Mesenchymal stem cell (in vitro differentiated cells and primary cell): ENCODE measurements around the gene SCIN.

ENCODE experiments used
- DNase-seq: peaks from one replicate; pipeline ENCODE4 v3.0.0-alpha.2; 2013
- H2AFZ ChIP-seq: one replicate; pipeline ENCODE4 v1.6.1; 2013; ENCODE audit warnings: low read depth, mild to moderate bottlenecking, control low read depth, inconsistent platforms, low read length, moderate library complexity
- H2AK5ac ChIP-seq: 2 replicates; pipeline ENCODE4 v1.6.1; 2013; ENCODE audit warnings: low read length, moderate library complexity, mild to moderate bottlenecking, inconsistent platforms; ENCODE audit not compliant: severe bottlenecking
- H2BK120ac ChIP-seq: one replicate; pipeline ENCODE4 v1.6.1; 2013; ENCODE audit warnings: low read depth, mild to moderate bottlenecking, inconsistent platforms, low read length, moderate library complexity
- H2BK12ac ChIP-seq, 2 experiments: one replicate each; pipeline ENCODE4 v1.6.1; 2013; ENCODE audit warnings: inconsistent platforms in 2 of 2, low read length in 2 of 2, mild to moderate bottlenecking in 2 of 2, moderate library complexity in 2 of 2, control low read depth in 1 of 2
- H2BK15ac ChIP-seq: one replicate; pipeline ENCODE4 v1.6.1; 2013; ENCODE audit warnings: mild to moderate bottlenecking, low read depth, inconsistent platforms; ENCODE audit not compliant: poor library complexity, severe bottlenecking
- H2BK5ac ChIP-seq: 2 replicates; pipeline ENCODE4 v1.6.1; 2013; ENCODE audit warnings: low read depth, mild to moderate bottlenecking, low read length, control low read depth, inconsistent platforms; ENCODE audit not compliant: poor library complexity, severe bottlenecking
- H3K14ac ChIP-seq, 2 experiments: one replicate each; pipeline ENCODE4 v1.6.1; 2013; ENCODE audit warnings: inconsistent platforms in 2 of 2, low read length in 2 of 2, control low read depth in 1 of 2, mild to moderate bottlenecking in 1 of 2, moderate library complexity in 1 of 2
- H3K18ac ChIP-seq, 2 experiments: one replicate each; pipeline ENCODE4 v1.6.1; 2013; ENCODE audit warnings: inconsistent platforms in 2 of 2, low read length in 2 of 2, control low read depth in 1 of 2, low read depth in 1 of 2, mild to moderate bottlenecking in 1 of 2
- H3K23ac ChIP-seq, 2 experiments: one replicate each; pipeline ENCODE4 v1.6.1; 2013; ENCODE audit warnings: inconsistent platforms in 2 of 2, low read length in 2 of 2, mild to moderate bottlenecking in 2 of 2, moderate library complexity in 2 of 2, control low read depth in 1 of 2
- H3K27ac ChIP-seq: 2 replicates; pipeline ENCODE4 v1.5.1; 2013; ENCODE audit warnings: mild to moderate bottlenecking, moderate library complexity, low read length, control low read depth, inconsistent platforms; ENCODE audit not compliant: poor library complexity, severe bottlenecking
- H3K27me3 ChIP-seq, 2 experiments: 2 replicates each; pipeline versions ENCODE4 v1.6.1 to v1.7.0; 2013; ENCODE audit warnings: low read length in 2 of 2, mild to moderate bottlenecking in 2 of 2, moderate library complexity in 2 of 2, control low read depth in 1 of 2, inconsistent platforms in 1 of 2; ENCODE audit not compliant: control insufficient read depth in 1 of 2, insufficient read depth in 1 of 2
- H3K36me3 ChIP-seq, 2 experiments: 2 replicates each; pipeline versions ENCODE4 v1.6.1 to v1.7.0; 2013; ENCODE audit warnings: low read length in 2 of 2, control low read depth in 1 of 2, inconsistent platforms in 1 of 2, low read depth in 1 of 2, mild to moderate bottlenecking in 1 of 2; ENCODE audit not compliant: insufficient read depth in 2 of 2, control insufficient read depth in 1 of 2
- H3K4ac ChIP-seq, 2 experiments: one replicate each; pipeline ENCODE4 v1.6.1; 2013; ENCODE audit warnings: inconsistent platforms in 2 of 2, low read length in 2 of 2, mild to moderate bottlenecking in 2 of 2, moderate library complexity in 2 of 2, control low read depth in 1 of 2, low read depth in 1 of 2
- H3K4me1 ChIP-seq: 2 replicates; pipeline ENCODE4 v1.6.1; 2013; ENCODE audit warnings: low read depth, low read length, control low read depth; ENCODE audit not compliant: control insufficient read depth, insufficient read depth
- H3K4me2 ChIP-seq: 2 replicates; pipeline ENCODE4 v1.6.1; 2013; ENCODE audit warnings: low read length, mild to moderate bottlenecking, inconsistent platforms; ENCODE audit not compliant: poor library complexity, severe bottlenecking
- H3K4me3 ChIP-seq, 2 experiments: 2 replicates each; pipeline versions ENCODE4 v1.5.1 to v1.7.0; 2013; ENCODE audit warnings: low read length in 2 of 2, mild to moderate bottlenecking in 2 of 2, control low read depth in 1 of 2, low read depth in 1 of 2; ENCODE audit not compliant: insufficient read depth in 1 of 2
- H3K79me1 ChIP-seq: replicated peaks from 2 replicates; pipeline ENCODE4 v1.6.1; 2013; ENCODE audit warnings: mild to moderate bottlenecking, control low read depth, low read length, inconsistent platforms; ENCODE audit not compliant: poor library complexity, severe bottlenecking
- H3K9ac ChIP-seq: 2 replicates; pipeline ENCODE4 v1.7.0; 2013; ENCODE audit warnings: mild to moderate bottlenecking, low read length, moderate library complexity
- H3K9me3 ChIP-seq: 2 replicates; pipeline ENCODE4 v1.7.0; 2013; ENCODE audit warnings: mild to moderate bottlenecking, low read length; ENCODE audit not compliant: control insufficient read depth
- H4K8ac ChIP-seq: one replicate; pipeline ENCODE4 v1.6.1; 2013; ENCODE audit warnings: inconsistent platforms, mild to moderate bottlenecking, low read length, moderate library complexity
- H4K91ac ChIP-seq: one replicate; pipeline ENCODE4 v1.6.1; 2013; ENCODE audit warnings: mild to moderate bottlenecking, low read length, inconsistent platforms
- WGBS: methylation state at CpG from one replicate; pipeline ENCODE4 v1.1.7; 2013; ENCODE audit warnings: mixed read lengths; 5-methylcytosine and 5-hydroxymethylcytosine counted together

The SCIN gene

DNA sequence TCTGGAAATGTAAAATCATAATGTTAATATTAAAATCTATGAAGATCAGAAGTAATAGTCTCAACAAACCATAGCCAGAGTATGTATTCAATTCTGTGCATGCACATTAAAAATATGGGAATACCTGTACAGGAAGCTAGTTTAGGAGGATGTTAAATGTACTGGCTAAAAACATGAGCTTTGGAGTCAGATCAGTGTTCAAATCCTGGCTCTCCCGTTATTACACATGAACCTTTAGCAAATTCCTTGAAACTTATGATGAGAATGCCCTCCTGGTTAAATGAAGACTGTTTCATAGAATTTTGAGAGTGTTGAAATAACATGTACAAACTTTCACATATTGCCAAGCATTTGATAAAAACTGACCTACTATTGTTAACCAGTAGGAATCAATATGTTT, 121.5 kb downstream of the SCIN start:
- H2BK12ac ChIP-seq: no peak overlapping the region
- no peak overlapping the region for H2BK120ac ChIP-seq
- H3K4ac ChIP-seq: no peak overlapping the region
- no peak overlapping the region for H3K9ac ChIP-seq
- H3K79me1 ChIP-seq: peaks cover 3% of the 10 kb centered on the region
- DNase-seq: no peak
- H3K36me3 ChIP-seq: no peaks in the 10 kb centered on the region
- no peak overlapping the region for H2AK5ac ChIP-seq
- no peak overlapping the region for H2BK15ac ChIP-seq
- no peak overlapping the region for H3K4me3 ChIP-seq
- WGBS: 100% methylated on average over 1 of the region's 1 CpG
- no peak overlapping the region for H3K27ac ChIP-seq
- H3K27me3 ChIP-seq: no peaks in the 10 kb centered on the region
- no peak overlapping the region for H4K8ac ChIP-seq
- no peak overlapping the region for H3K18ac ChIP-seq
- no peaks in the 10 kb centered on the region for H3K9me3 ChIP-seq
- H3K23ac ChIP-seq: no peak overlapping the region
- no peak overlapping the region for H3K14ac ChIP-seq
- no peak overlapping the region for H2BK5ac ChIP-seq
- no peak overlapping the region for H4K91ac ChIP-seq
- H3K4me1 ChIP-seq: no peaks in the 10 kb centered on the region
- H3K4me2 ChIP-seq: no peak overlapping the region
- H2AFZ ChIP-seq: no peak overlapping the region

DNA sequence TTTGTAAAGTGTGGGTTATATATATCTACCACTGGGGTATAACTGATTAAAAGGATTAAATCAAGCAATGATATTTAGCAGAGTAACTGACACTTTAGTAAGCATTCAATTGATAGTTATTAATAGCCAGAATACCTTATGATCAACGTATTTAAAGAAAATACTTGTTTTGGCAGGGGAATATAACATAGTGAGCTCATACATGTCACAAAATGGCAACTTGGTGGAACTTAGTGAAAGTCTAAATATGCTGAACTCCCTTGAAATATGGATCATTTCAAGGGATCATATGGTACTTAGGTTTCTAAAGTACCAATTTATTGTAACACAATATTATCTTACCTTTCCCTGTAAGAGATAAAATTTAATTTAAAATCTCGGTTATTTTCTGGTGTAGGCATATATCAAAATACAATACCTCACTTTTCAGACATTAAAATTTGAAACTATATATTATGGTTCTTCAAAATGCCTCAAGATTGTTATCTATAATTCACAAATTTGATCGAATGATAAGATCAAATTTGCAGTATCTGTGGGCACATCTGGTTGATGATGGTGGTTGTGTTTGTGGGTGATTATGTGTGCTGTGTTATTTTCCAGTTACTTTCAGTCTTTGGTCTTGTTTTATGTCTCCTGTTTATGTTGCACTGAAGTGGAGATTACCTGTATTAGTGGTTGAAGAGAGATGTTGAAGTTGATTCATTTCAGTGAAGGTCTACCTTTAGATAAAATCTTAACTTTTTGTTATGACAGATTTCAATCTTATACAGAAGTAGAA, 122.1 kb downstream of the SCIN start:
- no peak overlapping the region for H3K4me2 ChIP-seq
- H2BK5ac ChIP-seq: no peak overlapping the region
- no peak overlapping the region for H2BK15ac ChIP-seq
- no peak for DNase-seq
- WGBS: 100% methylated on average over 2 of the region's 3 CpGs
- H2BK12ac ChIP-seq: no peak overlapping the region
- no peak overlapping the region for H3K9ac ChIP-seq
- H3K27ac ChIP-seq: no peak overlapping the region
- H2AFZ ChIP-seq: no peak overlapping the region
- no peak overlapping the region for H2AK5ac ChIP-seq
- H3K4ac ChIP-seq: no peak overlapping the region
- no peak overlapping the region for H3K23ac ChIP-seq
- no peaks in the 10 kb centered on the region for H3K36me3 ChIP-seq
- H3K9me3 ChIP-seq: no peaks in the 10 kb centered on the region
- H4K91ac ChIP-seq: no peak overlapping the region
- no peak overlapping the region for H3K14ac ChIP-seq
- H3K18ac ChIP-seq: no peak overlapping the region
- H3K4me1 ChIP-seq: no peaks in the 10 kb centered on the region
- no peaks in the 10 kb centered on the region for H3K27me3 ChIP-seq
- no peak overlapping the region for H2BK120ac ChIP-seq
- H3K79me1 ChIP-seq: peaks cover 2% of the 10 kb centered on the region
- no peak overlapping the region for H4K8ac ChIP-seq
- no peak overlapping the region for H3K4me3 ChIP-seq

DNA sequence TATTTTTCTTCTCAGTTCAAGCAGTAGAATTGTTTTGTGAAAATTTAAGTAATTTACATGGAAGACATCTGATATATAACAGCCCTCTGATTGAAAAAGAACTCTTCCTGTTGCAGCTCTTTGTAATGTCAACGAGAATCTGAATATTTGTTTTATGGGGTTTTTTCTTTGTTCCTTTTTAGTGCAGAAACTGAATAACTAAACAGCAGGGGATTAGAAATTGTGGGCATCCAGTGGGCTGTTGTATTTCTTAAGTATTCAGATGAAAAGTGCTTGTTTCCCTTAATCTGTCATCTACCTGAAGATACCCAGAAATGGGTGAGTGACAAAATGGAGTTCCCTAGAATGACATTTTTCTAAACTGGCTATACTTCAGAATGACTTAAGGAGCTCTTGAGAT, 124.3 kb downstream of the SCIN start:
- H3K27me3 ChIP-seq: no peaks in the 10 kb centered on the region
- H2BK12ac ChIP-seq: no peak overlapping the region
- no peak overlapping the region for H2AFZ ChIP-seq
- H2BK5ac ChIP-seq: no peak overlapping the region
- H4K8ac ChIP-seq: no peak overlapping the region
- no peak overlapping the region for H3K27ac ChIP-seq
- no peak overlapping the region for H3K4ac ChIP-seq
- no peaks in the 10 kb centered on the region for H3K36me3 ChIP-seq
- H3K79me1 ChIP-seq: peaks cover 4% of the 10 kb centered on the region
- 59% methylated on average over 1 of the region's 1 CpG for WGBS
- H4K91ac ChIP-seq: no peak overlapping the region
- H3K9me3 ChIP-seq: peaks cover 6% of the 10 kb centered on the region
- no peak for DNase-seq
- H3K14ac ChIP-seq: no peak overlapping the region
- H2AK5ac ChIP-seq: no peak overlapping the region
- H3K4me3 ChIP-seq: no peak overlapping the region
- H3K9ac ChIP-seq: no peak overlapping the region
- H3K4me2 ChIP-seq: no peak overlapping the region
- H3K18ac ChIP-seq: no peak overlapping the region
- no peak overlapping the region for H2BK120ac ChIP-seq
- no peak overlapping the region for H3K23ac ChIP-seq
- no peak overlapping the region for H2BK15ac ChIP-seq
- H3K4me1 ChIP-seq: no peaks in the 10 kb centered on the region

DNA sequence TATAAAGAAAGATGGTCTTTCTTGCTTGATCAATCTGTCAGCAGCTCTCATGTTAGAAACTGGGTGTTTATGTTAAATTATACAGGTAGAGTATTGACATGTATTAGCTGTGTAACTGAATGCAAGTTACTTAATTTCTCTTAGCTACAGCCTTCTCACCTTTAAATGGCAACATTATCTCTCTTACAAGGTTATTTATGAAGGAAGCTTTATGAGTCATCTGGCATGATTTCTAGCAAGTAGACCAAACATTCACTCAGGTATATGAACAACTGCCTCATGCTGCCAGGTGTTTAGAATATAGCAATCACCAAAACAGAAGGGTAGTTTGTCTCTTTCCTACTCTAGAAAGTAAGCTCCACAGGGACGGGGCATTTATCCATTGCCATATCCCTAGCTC, 125.4 kb downstream of the SCIN start:
- no peak overlapping the region for H3K18ac ChIP-seq
- no peak overlapping the region for H3K4ac ChIP-seq
- peaks cover 4% of the 10 kb centered on the region for H3K79me1 ChIP-seq
- no peaks in the 10 kb centered on the region for H3K27me3 ChIP-seq
- WGBS: no CpG with 5 or more reads among the region's 1 CpG
- no peaks in the 10 kb centered on the region for H3K36me3 ChIP-seq
- no peak overlapping the region for H2BK5ac ChIP-seq
- H2AK5ac ChIP-seq: no peak overlapping the region
- H2BK12ac ChIP-seq: no peak overlapping the region
- H3K23ac ChIP-seq: no peak overlapping the region
- no peak overlapping the region for H4K91ac ChIP-seq
- no peak overlapping the region for H4K8ac ChIP-seq
- no peak overlapping the region for H3K4me2 ChIP-seq
- no peak overlapping the region for H3K27ac ChIP-seq
- H3K9ac ChIP-seq: no peak overlapping the region
- peaks cover 12% of the 10 kb centered on the region for H3K9me3 ChIP-seq
- H3K14ac ChIP-seq: no peak overlapping the region
- H2BK120ac ChIP-seq: no peak overlapping the region
- no peak for DNase-seq
- H2BK15ac ChIP-seq: no peak overlapping the region
- no peak overlapping the region for H2AFZ ChIP-seq
- no peaks in the 10 kb centered on the region for H3K4me1 ChIP-seq
- no peak overlapping the region for H3K4me3 ChIP-seq
